ENCODE results near the gene LINGO4.

LINGO4 gene

GRCh38 chr1:151779852-151780251 lies 25.4 kb downstream of the LINGO4 start:
- H3K27ac ChIP-seq, result no peak overlapping the region
- TF ChIP-seq, protein P1, sequence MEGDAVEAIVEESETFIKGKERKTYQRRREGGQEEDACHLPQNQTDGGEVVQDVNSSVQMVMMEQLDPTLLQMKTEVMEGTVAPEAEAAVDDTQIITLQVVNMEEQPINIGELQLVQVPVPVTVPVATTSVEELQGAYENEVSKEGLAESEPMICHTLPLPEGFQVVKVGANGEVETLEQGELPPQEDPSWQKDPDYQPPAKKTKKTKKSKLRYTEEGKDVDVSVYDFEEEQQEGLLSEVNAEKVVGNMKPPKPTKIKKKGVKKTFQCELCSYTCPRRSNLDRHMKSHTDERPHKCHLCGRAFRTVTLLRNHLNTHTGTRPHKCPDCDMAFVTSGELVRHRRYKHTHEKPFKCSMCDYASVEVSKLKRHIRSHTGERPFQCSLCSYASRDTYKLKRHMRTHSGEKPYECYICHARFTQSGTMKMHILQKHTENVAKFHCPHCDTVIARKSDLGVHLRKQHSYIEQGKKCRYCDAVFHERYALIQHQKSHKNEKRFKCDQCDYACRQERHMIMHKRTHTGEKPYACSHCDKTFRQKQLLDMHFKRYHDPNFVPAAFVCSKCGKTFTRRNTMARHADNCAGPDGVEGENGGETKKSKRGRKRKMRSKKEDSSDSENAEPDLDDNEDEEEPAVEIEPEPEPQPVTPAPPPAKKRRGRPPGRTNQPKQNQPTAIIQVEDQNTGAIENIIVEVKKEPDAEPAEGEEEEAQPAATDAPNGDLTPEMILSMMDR (conservative IDR thresholded peaks at IDR 0.05), result no peak

DNA sequence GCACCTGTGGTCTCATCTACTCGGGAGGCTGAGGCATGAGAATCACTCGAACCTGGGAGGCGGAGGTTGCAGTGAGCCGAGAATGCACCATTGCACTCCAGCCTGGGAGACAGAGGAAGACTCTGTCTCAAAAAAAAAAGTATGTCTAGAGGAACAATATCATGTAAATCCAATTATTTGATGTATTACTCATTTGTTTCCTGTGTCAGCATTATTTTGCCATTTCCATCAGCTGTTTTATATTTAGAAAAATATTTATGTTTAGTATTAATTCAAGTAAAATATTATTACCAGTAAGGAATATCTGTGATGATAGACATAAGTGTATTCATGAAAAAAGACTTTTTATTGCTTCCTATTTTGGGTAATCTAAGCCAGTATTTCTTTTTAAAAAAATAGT lies 27.9 kb downstream of the LINGO4 start:
- TF ChIP-seq, protein P1 (conservative IDR thresholded peaks at IDR 0.05), result no peak
- no peak overlapping the region for H3K27ac ChIP-seq

DNA sequence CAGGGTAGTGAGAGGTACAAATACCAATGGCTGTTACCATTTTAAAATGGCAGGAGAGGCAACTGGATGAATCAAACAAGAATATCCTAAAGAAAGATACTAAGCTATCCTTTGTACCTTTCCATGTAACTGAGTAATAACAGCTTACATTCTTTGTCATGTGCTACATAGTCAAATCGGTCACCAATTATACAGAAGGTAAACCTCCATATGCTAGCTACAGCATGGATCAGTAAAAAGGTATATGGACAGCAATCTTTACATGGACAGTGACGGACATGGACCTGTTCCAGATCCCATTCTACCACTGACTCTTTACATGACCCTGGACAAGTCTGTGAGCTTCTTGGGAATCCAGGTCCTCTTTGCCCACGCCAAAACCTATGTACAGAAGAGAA lies 28.6 kb downstream of the LINGO4 start:
- H3K27ac ChIP-seq, result no peak overlapping the region
- TF ChIP-seq, protein P1 (conservative IDR thresholded peaks at IDR 0.05), result no peak

GRCh38 chr1:151775894-151776664 lies 29.1 kb downstream of the LINGO4 start:
- no peak overlapping the region for H3K27ac ChIP-seq
- TF ChIP-seq, protein P1 (conservative IDR thresholded peaks at IDR 0.05), result no peak

- H3K27ac ChIP-seq, result no peak overlapping the region
- TF ChIP-seq, protein P1 (conservative IDR thresholded peaks at IDR 0.05), result no peak
Measured at GRCh38 chr1:151774256-151774922, 30.8 kb downstream of the LINGO4 start.

DNA sequence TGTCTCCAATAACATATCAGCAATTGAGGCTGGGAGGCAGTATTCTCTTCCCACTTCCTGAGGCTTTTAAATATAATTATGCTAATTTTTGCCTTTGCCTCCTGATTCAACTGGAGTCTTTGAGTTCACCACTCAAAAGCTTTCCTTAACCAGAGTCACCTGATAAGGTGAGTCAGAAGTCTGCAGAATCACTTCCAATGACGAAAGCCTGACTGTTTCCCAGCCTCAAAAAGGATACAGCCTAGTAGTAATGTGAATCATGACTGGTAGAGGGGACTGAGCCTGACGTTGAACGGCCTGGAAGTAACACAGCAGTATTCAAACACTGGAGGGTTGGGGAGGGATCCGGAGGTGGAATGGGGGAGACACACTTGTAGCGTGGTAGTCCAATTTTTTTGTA lies 31.5 kb downstream of the LINGO4 start:
- TF ChIP-seq, protein P1 (conservative IDR thresholded peaks at IDR 0.05), result no peak
- no peak overlapping the region; the same call in 1 of the 2 replicates for H3K27ac ChIP-seq

GRCh38 chr1:151769270-151769669 lies 35.9 kb downstream of the LINGO4 start:
- H3K27ac ChIP-seq, result peak overlapping the region; percentile 98

- peak overlapping the region; percentile 98 for H3K27ac ChIP-seq
Measured at GRCh38 chr1:151768351-151769066, 36.7 kb downstream of the LINGO4 start.
